ENCODE results near the gene ZNF488. TPM values are rescaled to one million over a fixed set of nuclear protein-coding genes. Genes with fewer than 3 reads are reported as not detected.

Gene ZNF488
- total and polyA plus RNA-seq, 10 of the 15 experiments (the other 5 are each of a cell fraction or from before 2014, with no cell fraction given), result not detected

DNA sequence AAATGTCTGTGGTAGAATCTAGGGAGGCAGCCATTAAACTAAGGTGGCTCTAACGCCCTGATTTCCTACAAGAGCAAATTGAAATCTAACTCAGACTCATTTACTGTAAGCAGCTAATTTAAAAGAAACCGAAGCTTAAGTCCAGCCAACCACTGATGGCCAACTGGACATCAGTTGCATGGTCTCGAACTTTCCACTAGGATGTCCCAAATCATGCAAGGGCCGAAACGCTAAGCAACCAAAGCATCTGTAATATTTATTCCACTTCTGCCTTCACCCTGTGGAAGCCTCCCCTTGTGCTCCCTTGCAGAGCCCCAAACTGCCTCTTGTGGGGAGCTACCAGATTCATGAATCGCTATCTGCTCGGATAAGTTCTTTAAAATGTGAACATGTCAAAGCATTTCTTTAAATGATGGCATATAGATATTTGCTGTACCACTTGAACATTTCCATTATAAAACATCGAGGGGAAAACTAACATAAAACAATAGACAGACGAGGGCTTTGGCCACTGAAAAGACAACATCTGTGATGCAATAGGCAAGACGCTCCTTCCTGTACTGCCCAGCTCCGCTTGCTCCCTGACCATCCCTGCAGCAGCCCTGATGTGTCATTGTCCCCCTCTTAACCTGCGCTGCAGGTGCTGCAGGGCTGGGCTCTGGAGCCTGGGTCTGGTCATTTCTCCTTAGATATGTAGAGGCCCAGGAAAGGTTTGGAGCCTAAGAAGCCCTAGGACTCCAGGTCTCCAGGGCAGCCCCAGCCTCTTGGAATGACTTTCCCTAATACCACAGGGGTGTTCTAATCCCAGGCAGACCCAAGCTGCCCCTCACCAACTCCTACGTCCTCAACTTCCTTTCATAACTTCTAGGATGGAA lies 38.9 kb downstream of the ZNF488 start (continued):
- TF ChIP-seq CEBPB (IDR thresholded peaks at IDR 0.05; ENCODE audit: borderline replicate concordance in 1 of 2, low read depth in 2 of 2, low read length in 2 of 2) (no peak), CHD4 (IDR thresholded peaks at IDR 0.05) (no peak)
- TF ChIP-seq, protein P1, sequence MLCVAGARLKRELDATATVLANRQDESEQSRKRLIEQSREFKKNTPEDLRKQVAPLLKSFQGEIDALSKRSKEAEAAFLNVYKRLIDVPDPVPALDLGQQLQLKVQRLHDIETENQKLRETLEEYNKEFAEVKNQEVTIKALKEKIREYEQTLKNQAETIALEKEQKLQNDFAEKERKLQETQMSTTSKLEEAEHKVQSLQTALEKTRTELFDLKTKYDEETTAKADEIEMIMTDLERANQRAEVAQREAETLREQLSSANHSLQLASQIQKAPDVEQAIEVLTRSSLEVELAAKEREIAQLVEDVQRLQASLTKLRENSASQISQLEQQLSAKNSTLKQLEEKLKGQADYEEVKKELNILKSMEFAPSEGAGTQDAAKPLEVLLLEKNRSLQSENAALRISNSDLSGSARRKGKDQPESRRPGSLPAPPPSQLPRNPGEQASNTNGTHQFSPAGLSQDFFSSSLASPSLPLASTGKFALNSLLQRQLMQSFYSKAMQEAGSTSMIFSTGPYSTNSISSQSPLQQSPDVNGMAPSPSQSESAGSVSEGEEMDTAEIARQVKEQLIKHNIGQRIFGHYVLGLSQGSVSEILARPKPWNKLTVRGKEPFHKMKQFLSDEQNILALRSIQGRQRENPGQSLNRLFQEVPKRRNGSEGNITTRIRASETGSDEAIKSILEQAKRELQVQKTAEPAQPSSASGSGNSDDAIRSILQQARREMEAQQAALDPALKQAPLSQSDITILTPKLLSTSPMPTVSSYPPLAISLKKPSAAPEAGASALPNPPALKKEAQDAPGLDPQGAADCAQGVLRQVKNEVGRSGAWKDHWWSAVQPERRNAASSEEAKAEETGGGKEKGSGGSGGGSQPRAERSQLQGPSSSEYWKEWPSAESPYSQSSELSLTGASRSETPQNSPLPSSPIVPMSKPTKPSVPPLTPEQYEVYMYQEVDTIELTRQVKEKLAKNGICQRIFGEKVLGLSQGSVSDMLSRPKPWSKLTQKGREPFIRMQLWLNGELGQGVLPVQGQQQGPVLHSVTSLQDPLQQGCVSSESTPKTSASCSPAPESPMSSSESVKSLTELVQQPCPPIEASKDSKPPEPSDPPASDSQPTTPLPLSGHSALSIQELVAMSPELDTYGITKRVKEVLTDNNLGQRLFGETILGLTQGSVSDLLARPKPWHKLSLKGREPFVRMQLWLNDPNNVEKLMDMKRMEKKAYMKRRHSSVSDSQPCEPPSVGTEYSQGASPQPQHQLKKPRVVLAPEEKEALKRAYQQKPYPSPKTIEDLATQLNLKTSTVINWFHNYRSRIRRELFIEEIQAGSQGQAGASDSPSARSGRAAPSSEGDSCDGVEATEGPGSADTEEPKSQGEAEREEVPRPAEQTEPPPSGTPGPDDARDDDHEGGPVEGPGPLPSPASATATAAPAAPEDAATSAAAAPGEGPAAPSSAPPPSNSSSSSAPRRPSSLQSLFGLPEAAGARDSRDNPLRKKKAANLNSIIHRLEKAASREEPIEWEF (IDR thresholded peaks at IDR 0.05; ENCODE audit: insufficient replicate concordance, low read depth, low read length), result no peak

DNA sequence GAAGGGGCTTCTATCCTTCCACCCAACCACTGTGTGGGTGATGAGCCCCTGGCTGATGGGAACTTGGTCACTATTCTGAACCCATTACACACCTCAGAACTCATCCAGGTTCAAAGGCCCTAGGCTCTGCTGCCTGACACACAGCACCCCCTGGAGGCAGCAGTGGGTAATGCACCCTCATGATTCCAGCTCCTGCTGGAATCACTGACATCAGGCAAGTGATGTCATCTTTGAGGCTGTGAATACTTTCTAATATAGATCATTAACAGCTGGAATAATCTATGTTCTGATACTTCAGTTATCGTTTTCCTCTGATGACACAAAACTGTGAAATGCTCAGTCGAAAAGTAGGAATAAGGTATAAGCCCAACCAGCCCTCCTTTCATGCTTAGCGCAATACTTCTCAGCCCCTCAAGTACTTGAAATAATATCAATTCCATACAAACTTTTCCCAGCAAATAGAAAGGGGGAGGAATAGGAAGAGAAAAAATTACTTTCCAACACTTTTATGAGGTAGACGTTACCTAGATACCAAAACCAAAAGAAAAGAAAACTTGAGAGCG lies 43.4 kb downstream of the ZNF488 start:
- intact Hi-C loops (cut with micrococcal nuclease; ENCODE audit: unreplicated experiment), result loop anchor here (1.0 kb wide), 1 partner anchor 293 kb away; no protein-coding TSS in a partner anchor
- Histone ChIP-seq H3K4me1 (ENCODE audit: control insufficient read depth, insufficient read depth, low read length) (no peaks in the 10 kb centered on the region), H3K27ac (ENCODE audit: control insufficient read depth, insufficient read depth) (no peak overlapping the region), H3K79me2 (ENCODE audit: control insufficient read depth, insufficient read depth, low read length) (no peaks in the 10 kb centered on the region), H3K9me3 (replicated peaks; ENCODE audit: control insufficient read depth, insufficient read depth, low read length) (no peaks in the 10 kb centered on the region), H3K27me3 (replicated peaks in 1 of 2; ENCODE audit: control insufficient read depth in 2 of 2, insufficient read depth in 2 of 2, low read length in 1 of 2) (no peaks in the 10 kb centered on the region; a peak in 2 of 4 replicates), H4K20me1 (ENCODE audit: control insufficient read depth, insufficient read depth) (no peaks in the 10 kb centered on the region), H3K4me2 (ENCODE audit: control insufficient read depth, insufficient read depth) (no peak overlapping the region), H3K9ac (ENCODE audit: control insufficient read depth, insufficient read depth, low read length) (no peak overlapping the region), H3K4me3 (no peak overlapping the region), H3K36me3 (ENCODE audit: control insufficient read depth in 2 of 2, insufficient read depth in 2 of 2, low read length in 1 of 2) (no peaks in the 10 kb centered on the region), H2AFZ (ENCODE audit: control insufficient read depth, low read depth, low read length) (no peak overlapping the region)
- ATAC-seq, result peak; percentile 81
- POLR2A ChIA-PET, result no interaction called here
- no peak for FAIRE-seq
- SMC1A ChIA-PET (ENCODE audit: uncharacterized antibody, unreplicated experiment), result interaction anchor here (0.6 to 1.7 kb wide), 3 partner anchors 29 to 316 kb away, joined by 3 to 7 read pairs (median 3); no protein-coding TSS in a partner anchor
- CTCF ChIA-PET, result interaction anchor here (0.7 to 2.1 kb wide), 16 partner anchors 10 to 348 kb away, joined by 3 to 17 read pairs (median 4); partner anchors contain the start of gene GDF2
- RAD21 ChIA-PET (ENCODE audit: unreplicated experiment), result interaction anchor here (0.9 to 1.2 kb wide), 2 partner anchors 293 to 316 kb away, joined by 5 to 7 read pairs; no protein-coding TSS in a partner anchor
- DNase-seq (ENCODE audit: low read depth, low spot score), result peak; percentile 9
- WGBS (ENCODE audit: insufficient coverage, insufficient replicate concordance, low lambda C conversion rate, missing lambda C conversion rate), result 74% methylated on average over 5 of the region's 5 CpGs
- in situ Hi-C loops (cut with MboI), result no loop called here
- BruUV-seq (replicated peaks), result no TSS peak
- TF ChIP-seq RAD21 (IDR thresholded peaks at IDR 0.05; ENCODE audit: insufficient read depth, low read depth, low read length) (peak; percentile 67), ATF7 (IDR thresholded peaks at IDR 0.05; ENCODE audit: low read depth) (0 out of 2 replicates have a peak, but pooled peaks have one; percentile 31), NRF1 (conservative IDR thresholded peaks at IDR 0.05; ENCODE audit: low read depth, low read length) (no peak), CBFB (IDR thresholded peaks at IDR 0.05; ENCODE audit: low read depth) (no peak), SP1 (IDR thresholded peaks at IDR 0.05; ENCODE audit: low read depth, low read length) (no peak), USF2 (IDR thresholded peaks at IDR 0.05; ENCODE audit: borderline replicate concordance, low read depth, low read length) (no peak), WRNIP1 (IDR thresholded peaks at IDR 0.05; ENCODE audit: borderline replicate concordance, low read depth, low read length) (no peak), KDM1A (IDR thresholded peaks at IDR 0.05; ENCODE audit: borderline replicate concordance) (no peak), CREB1 (IDR thresholded peaks at IDR 0.05; ENCODE audit: low read depth) (no peak)
